Activated CD4-positive, alpha-beta T cell treated with anti-CD3 and anti-CD28 coated beads, Interleukin-2, amount 50 U/mL, for 24 hours (primary cell): Measurements from ENCODE around the gene BRAT1.
"Not testable (repeated sequence)": the region's sequence is repeated elsewhere in the genome, so short reads cannot be mapped to it uniquely, and the experiment has no call there.

Experiments used
- DNase-seq, 2 donors: peaks; one replicate each; pipeline ENCODE4 v3.0.0-alpha.2; 2020; ENCODE audit warnings: low read depth in 1 of 2, low spot score in 1 of 2

BRAT1 gene

DNA sequence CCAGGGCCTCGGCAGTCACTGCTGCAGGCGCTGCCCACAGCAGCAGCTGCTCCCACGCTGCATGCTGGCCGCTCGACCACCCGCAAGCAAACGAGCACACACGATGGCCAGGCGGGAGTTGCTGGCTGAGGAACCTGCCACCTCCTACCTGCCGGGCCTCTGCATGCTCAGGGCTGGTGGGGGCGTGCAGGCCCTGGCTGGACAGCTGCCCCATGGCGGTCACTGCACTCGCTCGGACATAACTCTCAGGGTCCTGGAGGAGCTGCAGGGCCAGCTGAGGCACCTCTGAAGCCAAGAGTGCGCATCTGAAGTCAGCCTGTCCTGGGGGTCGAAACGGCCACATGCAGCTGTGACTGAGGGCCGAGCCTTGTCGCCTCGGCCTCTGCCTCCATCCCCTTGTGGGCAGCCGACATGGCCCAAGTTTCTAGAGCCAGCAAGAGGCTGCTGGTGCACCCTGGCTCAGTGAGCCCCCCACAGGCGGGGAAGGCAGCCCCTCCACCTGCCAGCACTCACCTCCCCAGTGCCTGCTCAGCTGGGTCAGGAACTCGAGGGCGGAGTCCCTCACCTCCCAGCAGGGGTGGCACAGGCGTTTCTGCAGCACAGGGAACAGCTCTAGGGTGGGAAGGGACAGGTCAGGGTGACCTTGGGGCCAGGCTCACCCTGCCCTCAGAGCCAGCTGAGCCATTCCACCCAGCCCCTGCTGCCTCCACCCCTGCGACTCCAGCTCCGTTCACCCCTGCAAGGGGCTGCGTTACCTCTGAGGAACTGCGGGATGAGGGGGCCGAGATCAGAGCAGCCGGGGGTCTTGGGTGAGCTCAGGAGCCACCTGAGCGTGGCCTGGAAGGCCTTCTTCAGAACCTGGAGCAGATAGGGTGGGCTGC is 16.1 kb downstream of the BRAT1 start:
- no peak for DNase-seq

DNA sequence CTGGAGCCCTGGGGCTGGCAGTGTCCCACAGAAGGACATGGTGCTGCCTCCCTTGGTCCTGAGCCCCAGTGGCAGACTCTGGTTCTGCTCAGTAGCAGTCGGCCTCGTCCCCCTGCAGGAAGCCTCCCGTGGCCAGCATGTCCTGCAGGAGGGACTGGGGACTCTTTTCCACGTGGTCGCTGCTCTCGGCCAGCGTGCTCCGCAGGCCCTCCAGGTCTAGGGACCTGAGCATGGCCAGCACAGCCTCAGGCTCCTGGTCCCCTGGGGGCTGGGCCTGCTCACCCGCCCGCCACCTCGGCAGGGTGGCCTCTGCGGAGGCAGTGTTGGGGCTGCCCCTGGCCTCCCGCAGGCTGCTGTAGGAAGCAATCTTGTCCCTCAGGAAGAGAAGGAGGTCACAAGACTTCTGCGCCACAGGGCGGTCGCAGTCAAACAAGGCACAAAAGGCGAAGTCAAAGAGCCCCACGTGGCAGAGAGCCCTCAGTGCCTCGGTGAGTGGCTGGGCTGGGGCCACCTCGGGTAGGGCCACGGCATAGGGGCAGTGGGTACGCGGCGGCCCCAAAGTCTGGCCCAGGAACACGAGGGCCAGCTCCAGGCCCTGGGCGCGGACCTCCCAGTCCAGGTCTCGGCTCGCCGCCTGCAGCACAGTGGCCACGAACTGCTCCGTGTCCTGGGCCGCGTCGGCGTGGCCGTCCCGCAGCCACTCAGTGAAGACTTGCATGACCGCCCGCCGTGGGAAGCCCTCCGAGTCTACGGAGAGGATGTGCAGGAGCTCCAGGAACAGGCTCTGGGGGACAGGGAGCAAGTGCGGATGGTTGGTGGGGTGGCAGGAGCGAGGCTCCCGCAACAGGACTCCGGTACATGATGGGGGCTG is 17.1 kb downstream of the BRAT1 start:
- DNase-seq: no peak

DNA sequence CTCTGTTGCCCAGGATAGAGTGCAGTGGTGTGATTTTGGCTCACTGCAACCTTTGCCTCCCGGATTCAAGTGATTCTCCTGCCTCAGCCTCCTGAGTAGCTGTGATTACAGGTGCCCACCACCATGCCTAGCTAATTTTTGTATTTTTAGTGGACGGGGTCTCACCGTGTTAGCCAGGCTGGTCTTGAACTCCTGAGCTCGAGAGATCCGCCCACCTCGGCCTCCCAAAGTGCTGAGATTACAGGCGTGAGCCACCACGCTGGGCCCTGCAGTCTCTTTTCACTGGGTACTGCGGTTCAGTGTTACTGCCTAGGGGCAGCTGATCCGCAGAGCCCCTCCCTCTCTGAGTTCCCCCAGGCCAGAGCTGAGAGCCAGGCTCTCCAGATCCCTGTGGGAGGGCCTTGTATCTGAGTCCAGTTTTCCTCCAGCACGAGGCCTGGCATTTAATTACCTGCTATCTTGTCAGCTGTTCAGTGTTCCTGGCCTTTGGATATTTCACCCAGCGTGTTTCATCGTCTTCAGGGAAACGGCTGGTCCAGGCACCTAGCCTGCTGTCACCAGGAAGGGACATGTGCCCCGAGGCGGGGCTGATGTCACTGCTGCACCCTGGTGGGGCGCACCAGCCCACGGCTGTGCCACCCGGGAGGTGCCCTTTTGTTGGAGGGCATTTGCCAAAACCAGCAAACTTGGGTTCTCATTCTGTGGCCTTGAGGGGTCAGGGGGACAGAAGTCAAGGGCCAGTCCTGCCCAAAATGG is 19.3 kb downstream of the BRAT1 start:
- not testable (repeated sequence) for DNase-seq

DNA sequence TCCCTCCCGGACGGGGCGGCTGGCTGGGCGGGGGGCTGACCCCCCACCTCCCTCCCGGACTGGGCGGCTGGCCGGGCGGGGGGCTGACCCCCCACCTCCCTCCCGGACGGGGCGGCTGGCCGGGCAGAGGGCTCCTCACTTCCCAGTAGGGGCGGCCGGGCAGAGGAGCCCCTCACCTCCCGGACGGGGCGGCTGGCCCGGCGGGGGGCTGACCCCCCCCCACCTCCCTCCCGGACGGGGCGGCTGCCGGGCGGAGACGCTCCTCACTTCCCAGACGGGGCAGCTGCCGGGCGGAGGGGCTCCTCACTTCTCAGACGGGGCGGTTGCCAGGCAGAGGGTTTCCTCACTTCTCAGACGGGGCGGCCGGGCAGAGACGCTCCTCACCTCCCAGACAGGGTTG is 21.1 kb downstream of the BRAT1 start:
- not testable (repeated sequence) for DNase-seq

DNA sequence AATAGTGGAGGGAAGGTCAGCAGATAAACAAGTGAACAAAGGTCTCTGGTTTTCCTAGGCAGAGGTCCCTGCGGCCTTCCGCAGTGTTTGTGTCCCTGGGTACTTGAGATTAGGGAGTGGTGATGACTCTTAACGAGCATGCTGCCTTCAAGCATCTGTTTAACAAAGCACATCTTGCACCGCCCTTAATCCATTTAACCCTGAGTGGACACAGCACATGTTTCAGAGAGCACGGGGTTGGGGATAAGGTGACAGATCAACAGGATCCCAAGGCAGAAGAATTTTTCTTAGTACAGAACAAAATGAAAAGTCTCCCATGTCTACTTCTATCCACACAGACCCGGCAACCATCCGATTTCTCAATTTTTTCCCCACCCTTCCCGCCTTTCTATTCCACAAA is 21.8 kb downstream of the BRAT1 start:
- not testable (repeated sequence) for DNase-seq

DNA sequence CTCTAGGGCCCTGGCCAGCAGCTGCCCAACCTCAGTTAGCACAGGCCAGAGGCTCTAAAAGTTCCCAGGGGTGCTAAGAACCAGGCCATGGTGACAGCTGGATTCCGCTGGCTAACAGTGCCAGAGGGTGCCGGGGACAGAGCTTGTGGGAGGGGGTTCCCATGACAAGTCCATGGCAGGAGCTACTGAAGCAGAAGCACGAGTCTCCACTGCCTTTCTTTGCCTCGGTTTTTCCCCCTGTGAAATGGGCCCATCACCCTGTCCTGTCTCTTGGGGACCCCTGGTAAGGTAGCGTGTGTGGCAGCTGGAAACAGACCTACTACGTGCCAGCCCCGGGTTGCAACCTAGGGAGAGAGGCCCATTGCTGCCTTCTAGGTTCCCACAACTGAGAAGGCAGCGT is 22.5 kb downstream of the BRAT1 start:
- DNase-seq: not testable (repeated sequence)

DNA sequence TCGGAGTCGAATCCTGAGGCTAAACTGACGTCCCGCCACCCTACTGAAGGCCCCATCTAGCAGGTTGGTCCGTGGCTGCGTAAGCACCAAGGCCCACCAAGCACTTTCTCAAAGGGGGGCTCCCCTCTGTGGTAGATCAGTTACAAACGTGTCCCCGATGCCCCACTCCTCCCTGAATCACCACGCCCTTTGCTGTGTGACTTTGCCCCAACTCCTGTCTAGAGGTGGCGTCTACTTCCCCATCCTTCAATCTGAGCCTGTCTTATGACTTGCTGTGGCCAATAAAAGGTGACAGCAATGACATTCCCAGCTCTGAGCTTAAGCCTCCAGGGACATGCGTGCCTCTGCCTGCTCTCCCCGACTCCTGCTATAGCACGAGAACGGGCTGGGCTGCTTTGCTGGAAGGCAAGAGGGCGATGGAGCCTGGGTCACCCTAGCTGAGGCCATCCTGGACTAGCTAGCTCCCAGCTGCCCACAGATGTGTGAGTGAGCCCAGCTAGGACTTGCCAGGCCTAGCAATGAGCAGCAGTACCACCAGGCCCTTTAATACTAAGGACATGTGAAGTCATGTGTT is 23.0 kb downstream of the BRAT1 start:
- not testable (repeated sequence) for DNase-seq

DNA sequence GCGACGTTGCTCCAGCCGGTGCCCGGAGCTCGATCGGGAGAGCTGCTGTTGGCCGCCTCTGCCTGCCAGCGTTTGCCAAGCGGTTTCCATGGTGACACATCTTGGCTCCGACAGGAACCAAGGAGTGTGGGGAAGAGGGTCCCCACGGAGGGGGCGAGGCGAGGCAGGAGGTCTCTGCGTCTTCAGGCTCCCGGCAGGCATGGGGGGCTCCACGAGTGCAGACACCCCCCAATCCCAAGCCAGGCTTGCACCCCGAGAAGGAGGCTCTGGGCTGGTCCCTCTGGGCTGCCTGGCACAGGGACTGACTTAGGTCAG is 23.6 kb downstream of the BRAT1 start:
- DNase-seq: not testable (repeated sequence)

DNA sequence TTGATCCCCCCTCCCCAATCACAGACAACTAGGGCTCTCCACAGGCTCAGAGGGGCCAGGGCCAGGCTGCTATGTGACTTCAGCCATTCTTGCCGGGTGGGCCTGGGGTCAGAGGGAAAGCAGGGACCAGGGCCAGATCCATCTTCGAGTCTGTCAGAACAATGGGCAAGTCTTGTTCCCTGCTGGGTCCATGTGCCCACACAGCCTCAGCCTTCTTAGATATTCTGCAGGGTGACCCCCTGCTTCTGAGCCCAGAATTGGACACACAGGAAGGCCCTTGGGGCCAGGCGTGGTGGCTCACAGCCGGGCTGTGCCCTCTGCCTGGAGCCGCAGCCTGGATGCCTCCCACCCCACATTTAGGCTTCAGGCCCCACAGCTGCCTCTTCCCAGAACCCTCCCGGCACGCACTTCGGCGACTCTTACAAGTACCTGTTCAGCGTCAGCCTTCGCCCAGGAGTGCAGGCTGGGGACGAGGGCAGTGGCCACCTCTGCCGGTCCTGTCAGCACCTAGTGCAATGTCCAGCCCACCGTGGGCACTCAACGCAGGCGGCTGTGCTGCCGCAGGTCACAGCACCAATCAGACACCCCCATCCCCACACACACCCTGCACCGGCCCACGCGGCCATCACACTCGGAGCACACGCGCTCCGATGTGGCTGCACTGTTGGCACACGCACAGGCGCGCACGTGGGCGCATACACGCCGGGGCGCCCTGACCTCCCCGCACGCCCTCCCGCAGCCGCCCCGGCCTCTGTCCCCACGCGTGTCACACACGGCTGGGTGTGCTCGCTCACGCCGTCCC is 24.1 kb downstream of the BRAT1 start:
- DNase-seq: not testable (repeated sequence)

DNA sequence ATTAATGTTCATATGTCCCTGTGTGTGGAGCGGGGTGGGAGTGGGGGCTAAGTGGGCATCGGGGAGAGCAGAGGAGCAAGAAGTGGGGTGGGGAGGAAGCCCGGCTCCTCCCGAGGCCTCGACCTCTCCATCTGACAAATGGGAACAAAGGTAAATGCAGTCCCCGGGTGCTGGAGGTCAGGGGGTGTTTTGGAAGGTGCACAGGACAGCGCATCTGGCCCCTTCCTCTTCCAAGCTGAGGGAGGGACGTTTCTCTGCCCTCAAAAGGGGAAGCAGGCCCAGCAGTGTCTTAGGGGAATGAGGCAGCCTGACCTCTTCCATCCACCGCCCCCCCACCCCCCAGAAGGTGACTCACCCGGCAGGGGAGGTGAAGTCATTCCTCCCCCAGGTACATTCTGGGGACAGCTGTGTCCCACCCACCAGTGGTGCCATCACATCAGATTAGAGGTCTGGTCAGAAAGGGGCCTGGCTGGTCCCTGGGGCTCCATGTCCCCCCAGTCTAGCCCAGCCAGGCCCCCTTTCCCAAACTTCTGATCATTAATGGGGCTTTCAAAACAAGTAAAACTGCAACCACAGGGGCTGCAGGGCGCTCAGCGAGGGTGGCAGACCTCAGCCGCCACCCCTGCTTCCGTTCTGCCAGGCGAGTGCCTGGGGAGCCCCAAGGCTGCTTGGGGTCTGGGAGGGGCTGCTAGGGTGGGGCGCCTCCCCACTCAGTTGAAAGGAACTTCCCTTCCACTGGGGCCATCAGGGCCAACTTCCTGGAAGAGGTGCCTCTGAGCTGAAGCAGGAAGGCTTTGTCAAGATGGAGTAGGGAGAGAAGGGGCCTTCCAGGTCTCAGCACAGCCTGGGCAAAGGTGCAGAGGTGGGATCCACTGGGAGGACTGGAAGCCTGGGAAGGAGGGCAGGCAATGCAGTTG is 25.0 kb downstream of the BRAT1 start:
- no peak for DNase-seq

DNA sequence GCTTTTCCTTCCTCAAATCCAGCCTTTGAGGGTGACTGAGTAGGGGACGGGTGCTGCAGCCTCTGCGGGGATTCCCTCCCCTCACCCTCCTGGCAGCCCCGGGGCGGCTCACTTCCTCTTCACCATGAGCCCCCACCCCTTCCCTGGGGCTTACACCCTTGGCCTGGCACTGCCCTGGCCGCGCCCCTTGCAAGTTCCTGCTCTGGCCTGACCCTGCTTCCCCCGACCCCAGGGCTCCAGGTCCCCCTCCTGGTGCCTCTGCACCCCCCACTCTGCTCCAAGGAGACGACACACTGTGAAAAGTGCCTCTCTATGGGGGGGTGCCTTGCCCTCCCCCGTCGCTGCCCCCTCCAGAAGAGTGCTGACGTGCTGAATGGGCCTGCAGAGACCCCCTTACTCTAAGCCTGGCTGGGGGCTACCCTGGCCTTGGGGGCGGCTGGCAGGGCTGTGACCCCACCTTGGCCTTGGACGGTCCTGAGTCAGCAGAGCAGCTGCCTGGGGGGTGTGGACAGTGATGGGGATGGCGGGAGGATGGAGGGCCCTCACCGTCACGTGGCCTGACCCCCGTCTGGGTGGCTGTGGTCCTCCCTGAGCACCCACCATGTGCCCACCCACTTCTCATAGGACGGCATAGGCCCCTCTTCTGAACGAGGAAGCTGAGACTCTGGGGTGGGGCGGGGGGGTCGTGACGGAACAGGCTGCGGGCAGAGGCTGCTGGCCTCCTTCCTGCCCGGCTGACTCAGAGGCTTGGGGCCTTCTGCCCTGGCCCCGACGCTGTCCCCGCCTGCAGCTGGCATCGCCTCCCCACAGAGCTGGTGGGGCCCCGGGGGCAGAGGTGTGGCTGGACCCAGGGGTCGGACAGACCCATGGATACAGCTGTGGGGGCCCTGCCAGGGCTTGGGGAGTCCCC is 25.9 kb downstream of the BRAT1 start:
- no peak for DNase-seq

DNA sequence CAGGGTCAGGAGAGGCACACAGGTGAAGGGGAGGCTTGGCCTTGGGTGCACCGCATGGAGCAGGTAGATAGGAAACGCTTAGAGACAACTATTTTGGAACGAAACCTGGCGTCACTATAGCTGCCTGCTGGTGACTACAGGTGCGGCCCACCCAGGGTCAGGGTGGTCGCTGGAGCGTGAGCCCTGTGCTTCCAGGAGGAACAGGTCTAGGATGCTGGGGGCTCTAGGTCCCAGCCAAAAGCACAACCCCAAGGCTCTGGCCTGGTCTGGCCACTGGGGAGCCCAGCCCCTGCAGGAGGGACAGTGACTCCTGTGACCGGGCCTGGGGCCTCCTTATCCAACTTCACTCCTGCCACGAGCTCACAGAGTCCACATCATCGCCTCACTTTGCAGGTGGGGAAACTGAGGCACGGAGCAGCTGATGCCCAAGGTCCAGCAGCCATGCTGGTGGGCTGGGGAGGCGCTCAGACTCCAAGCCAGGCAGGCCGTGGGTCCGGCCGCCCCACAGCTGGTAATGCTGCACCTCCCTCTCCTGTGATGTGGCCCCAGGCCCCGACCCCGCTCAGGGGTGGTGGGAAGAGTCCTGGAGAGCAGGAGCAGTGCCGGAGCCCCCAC is 26.7 kb downstream of the BRAT1 start:
- no peak for DNase-seq

DNA sequence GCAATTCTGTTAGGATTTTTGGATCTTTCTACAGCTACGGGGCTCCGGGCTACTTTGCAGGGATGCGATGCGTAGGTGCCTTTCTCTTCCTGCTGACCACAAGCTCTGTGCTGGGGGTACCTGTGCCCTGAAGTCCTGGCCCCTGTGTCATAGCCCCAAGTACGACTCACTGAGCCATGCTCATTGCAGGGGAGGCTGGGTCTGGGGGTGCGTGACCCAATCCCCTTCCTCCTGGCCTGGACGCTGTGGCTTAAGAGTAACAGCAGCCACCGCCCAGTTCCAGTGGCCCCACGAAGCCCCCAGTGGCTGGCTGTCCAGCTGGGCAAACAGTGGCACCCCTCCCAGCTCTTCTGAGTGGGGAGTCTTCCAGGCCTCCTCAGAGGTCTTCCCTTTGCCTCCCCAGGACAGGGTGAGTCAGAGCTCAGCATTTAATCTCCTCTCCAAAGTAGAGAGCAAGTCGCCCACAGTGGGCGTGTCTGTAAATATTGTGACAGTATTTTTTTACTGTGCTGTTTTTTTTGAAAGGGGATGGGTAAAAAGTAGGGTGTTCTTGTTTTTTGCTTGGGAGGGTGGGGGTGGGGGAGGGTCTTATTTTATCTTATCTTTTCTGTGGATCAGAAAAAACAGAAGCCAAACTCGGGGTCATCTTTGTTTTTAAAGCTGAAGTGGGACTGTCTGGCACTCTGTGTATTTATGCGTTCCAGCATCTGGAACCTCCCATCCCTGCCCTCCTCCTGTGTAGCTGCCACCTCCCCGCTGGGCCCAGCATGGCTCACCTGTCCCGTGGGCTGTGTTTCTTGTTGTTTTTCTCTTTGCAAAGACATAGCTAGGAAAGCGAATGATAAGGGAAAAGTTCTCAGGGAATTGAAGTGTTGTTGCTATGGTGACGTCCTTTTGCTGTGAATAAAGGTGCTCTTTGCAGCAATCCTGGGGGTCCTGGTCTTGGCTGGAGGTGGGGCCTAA is 27.5 kb downstream of the BRAT1 start:
- DNase-seq: no peak

DNA sequence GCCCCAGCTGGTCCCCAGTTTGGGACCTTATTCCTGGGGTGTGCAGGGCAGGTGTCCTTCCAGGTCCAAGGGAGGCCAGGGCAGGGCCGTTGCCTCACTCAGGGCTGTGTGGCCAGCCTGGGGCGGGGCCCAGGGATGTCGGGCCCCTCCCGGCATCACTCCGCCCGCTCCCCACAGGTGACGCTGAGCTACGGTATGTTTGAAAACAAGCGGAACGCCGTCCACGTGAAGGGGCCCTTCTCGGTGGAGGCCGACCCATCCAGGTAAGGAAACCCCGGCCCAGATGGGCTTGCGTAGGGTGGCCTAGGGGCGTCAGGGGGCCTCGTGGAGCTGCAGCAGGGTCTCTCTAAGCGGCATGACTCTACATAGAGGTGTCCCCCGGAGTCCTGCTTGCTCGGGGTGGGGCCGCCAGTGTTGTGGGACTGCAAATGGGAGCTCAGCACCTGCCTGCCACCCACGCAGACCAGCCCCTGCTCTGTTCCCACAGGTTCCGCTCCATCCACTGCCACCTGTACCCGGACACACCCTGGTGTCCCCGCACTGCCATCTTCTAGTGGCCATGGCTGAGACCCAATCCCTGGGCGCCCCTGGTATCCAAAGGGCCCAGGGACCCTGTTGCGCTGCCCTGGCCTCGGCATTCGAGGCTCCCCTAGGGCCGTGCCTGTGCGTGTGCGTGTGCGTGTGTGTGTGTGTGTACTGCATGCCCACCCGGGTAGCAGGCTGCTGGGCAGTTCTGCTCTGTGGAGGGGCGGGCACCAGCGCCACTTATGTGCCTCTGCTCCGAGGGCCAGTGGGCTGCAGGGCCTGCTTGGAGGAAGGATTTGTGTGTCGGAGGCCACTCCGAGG is 28.4 kb downstream of the BRAT1 start:
- no peak for DNase-seq

DNA sequence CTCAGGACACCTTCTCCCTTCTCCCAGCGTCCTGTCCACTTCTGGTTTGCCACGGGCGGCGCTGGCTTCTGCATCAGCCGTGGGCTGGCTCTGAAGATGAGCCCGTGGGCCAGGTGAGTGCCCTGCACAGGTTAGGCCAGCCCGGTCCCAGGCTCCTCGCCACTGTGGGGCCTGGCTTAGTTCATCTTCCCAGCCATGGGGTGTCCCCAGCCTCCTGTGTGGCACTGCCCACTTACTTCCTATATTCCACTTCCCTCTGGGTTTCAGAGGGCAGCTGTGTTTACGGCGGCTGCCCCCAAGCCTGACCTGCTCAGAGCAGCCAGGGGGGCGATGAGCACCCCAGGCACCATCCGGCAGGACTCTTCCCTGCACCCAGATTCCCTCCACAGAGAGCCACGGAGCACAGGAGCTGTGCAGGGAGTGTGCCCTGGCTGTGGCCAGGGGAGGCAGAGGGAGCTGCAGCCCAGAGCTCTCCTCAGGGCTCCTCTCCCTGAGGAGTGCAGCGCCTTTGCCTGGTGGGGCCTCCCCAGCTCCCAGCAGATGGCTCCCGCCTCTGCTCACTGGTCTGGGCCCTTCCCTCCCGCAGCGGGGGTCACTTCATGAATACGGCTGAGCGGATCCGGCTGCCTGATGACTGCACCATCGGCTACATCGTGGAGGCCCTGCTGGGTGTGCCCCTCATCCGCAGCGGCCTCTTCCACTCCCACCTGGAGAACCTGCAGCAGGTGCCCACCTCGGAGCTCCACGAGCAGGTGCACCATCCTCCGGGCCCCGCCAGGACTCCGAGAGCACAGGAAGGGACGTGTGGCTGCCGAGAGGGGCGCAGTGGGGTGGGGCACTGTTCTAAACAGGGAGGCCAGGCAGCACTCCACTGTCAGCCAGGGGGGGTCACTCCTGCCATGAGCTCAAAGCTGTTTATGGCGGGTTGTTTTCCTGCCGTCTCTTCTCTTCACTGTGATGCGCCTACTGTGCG is 29.4 kb downstream of the BRAT1 start:
- DNase-seq: no peak
